NCI-H774 (cell line): Measurements from ENCODE around the gene TNFSF8.

Experiments
- DNase-seq: peaks from one replicate; lab custom pipeline; 2025; lab: John Stamatoyannopoulos, UW

TNFSF8 gene

DNA sequence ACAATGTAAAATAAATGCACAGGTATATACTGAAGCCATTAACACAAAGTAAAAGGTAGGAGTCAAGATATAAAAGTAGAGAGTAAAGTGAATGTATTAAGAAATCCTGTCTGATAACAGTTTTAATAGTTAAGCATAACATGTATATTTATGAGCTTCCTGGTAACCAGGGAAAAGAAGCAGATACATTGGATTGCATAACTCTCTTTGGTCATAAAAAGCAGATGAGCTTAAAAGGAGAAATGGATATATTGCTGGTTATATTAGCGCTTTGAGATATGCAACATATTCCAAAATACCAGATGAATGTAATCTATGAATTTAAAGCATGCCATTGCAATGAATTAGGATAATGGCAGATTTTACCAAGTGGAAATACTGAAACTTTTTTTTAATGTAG is 6.2 kb upstream of the TNFSF8 start:
- no peak for DNase-seq

DNA sequence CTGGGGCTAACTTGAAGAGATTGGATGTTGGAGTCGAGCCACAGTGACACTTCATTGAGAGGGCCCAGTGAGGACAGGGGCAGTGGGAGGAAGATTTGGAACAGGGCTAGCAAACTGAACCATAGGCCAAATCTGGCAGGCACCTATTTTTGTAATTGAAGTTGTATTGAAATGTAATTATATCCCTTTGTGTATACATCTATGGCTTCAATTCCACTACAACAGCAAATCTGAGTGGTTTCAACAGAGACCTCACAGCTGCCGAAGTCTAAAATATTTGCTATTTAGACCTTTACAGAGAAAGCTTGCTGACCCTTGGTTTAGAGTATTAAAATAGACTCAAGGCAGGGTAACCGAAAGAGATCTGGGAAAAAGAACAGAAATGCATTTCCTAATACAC is 4.7 kb upstream of the TNFSF8 start:
- DNase-seq, result no peak

DNA sequence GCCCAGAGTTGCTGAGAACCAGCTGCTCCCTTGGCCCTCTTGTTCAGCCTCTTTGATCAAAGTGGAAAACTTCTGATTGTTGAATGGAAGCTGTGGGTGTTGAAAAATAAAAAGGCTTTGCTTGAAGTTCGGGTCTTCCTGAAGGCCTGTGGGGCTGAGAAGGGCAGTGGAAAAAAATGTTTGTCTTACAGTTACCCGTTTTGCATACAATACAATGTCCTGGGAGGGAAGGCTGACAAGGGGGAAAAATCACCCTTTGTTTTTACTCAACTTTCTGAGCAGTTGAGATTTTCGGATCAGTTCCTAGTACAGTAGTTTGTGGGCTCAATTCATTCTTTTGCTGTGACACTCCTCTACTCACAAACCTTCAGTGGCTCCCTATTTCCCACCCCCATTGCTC is 2.1 kb upstream of the TNFSF8 start:
- no peak for DNase-seq

DNA sequence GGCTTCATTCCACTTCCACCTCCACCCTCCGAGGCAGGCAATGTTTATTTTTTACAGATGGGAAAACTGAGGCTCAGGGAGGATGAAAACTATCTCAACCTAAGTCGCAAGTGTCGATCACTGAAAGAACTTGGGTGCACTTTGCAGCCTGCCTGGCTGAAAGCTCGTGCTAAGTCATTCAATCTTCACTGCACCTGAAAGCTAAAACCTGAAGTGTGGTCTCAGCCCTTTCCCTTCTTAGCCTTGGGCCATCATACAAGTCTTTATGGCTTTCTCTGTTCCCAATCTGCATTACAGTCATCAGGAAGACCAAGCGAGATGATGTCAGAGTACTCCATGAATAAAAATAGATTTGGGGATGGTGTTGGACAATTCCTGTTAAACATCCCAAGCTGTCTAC is 1.0 kb upstream of the TNFSF8 start:
- DNase-seq, result no peak

DNA sequence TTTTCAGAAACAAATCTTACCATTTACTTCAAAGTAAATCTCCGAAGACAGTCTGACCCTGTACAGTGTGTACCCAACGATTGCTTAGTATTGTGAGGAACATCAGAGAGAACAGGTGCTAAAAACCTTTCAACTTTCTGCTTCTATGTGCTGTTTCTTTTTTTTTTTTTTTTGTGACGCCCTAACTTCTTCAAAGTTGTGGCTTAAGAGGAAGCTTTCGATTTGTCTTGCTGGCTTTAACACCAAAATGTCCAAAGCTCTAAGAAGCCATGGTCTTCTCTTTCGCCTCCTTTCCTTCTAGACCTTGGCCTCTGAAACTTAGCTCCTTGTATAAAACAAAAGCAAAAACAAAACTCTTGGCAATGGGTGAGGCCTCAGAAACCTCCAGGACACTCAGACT is 1.2 kb downstream of the TNFSF8 start:
- DNase-seq, result no peak

DNA sequence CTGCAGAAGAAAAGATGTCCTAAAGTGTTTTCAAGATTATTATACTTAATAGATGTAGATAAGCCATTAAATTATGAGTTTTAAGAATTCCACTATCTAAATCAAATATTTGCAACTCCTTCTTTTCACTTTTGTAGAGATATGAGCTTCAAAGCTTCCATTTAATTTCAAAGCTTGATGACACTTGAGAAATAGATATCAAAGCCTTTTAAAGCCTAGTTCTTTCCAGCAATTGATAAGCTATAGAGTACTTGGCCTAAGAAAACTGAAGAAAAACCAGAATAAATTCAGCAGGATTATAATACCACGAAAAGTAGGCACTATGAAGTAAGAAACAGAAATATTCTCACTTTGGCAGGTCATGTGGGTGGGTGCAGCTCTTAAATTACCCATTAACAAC is 1.7 kb downstream of the TNFSF8 start:
- no peak for DNase-seq

DNA sequence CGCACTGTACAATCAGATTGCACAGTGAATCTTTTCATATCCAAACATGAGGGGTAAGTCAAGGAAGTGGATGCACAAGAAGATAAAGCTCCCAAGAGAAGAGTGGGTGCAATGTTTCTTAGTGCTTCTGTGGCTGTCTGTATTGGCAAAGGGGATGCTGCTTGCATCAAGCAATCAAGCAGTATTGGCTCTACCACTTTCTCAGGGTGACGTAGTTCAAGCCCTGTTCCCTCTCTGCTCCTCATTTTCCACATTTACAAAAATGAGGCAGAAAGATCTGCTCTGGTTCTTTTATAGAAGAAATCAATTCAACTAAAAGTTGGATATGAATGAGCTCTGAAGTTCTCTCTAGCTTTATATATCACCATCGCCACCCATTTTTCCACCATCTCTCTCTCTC is 2.3 kb downstream of the TNFSF8 start:
- DNase-seq, result no peak

DNA sequence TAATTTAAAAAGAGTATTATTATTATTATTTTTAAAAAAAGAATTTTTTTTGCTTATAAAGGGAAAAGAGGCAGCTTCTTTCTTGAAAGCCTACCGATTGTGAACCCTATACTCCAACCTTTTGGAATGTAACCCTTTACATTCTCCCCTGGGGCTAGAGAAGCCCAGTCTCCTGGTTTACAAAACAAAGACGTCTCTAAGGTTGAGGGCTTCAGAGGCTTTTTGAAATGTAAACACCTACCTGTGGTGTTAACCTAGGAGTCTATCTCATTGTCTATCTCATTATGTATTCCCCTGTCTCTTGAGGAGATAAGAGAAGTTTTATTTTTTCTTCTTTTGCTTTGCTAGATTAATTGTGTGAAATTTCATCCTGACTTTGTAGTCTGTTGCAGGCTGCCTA is 4.7 kb downstream of the TNFSF8 start:
- DNase-seq, result no peak

DNA sequence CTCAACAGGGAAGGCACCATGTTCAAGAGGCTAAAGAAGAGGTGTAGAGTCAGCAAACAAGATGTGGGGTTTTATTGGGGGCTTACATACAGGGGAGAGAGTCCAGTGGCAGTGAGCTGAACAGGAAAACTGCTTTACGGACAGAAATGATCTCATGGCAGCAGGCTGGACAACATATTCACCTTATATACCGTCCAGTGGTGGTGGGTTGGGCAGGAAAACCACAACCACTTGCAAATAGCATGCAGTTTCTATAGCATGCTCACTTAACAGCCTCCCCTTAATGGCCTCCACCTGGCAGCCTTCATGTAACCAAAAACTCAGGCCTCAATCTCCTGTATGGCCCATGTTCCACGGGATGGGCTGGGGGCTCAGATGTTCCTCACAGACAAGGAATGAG is 5.4 kb downstream of the TNFSF8 start:
- DNase-seq, result no peak

DNA sequence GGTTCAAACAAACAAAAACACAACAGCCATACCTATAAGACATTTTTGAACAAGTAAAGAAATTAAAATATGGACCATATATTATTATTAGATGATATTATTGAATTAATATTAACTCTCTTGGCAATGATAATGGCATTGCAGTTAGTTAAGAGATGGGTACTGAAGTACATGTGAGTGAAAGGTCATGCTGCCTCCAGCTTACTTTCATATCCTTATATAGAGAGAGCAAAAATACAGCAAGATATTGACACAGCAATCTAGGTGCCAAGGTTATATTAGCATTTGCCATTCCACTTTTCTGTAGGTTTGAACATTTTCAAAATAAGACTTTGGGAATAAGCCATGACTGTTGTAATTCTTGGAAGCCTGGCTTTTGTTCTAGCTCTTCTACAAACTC is 6.1 kb downstream of the TNFSF8 start:
- DNase-seq, result no peak

DNA sequence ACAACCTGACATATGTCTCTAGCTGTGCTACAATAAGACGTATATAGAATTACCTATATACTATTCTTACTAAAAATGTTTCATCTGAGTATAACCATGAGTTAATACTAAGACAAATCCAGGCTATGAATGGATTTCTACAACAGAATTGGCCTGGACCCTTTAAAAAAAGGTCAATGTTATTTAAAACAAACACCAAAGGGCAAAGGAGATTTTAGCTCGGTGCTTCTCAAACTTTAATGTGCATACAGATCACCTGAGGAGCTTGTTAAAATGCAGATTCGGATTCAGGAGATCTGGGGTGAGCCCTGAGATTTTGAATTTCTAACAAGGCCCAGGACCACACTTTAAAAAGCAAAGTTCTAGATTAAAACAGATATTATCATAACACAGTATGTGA is 6.5 kb downstream of the TNFSF8 start:
- DNase-seq, result no peak

DNA sequence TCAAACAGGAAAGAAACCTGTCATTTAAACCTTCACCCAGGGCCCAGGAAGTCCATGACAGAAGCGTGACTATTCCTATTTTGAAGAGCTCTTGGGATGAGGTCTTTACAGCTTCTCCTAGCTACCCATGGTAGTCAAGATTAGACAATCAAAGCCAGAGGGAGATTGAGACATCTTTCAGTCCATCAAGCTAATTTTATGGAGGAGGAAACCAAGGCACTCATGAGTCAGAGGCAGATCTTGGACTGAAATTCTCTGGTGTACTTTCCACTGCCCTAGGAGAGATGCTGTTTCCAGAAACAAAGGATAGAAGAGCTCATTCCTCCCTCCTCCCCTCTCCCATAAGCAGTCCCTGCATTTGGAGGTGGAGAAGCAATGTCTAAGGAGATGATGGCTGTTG is 9.2 kb downstream of the TNFSF8 start:
- no peak for DNase-seq

DNA sequence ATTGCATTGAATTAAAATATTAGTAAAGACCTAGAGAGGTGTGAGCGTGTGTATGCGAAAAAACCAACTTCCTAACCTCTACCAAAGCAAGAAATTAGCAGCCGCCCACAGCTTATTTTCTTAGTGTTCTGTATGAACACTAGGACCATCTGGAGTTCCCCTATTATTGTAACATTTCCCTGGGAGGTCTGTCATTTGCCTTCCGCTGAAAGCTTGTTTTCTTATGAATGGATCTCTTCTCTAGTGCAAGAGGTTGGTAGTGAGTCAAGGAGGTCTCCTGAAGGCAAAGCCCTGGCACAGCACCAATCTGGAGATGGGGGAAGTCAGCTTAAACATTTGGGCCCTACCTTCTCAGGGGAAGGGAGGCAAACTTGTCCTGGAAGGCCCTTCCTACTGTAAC is 10.8 kb downstream of the TNFSF8 start:
- DNase-seq, result no peak

DNA sequence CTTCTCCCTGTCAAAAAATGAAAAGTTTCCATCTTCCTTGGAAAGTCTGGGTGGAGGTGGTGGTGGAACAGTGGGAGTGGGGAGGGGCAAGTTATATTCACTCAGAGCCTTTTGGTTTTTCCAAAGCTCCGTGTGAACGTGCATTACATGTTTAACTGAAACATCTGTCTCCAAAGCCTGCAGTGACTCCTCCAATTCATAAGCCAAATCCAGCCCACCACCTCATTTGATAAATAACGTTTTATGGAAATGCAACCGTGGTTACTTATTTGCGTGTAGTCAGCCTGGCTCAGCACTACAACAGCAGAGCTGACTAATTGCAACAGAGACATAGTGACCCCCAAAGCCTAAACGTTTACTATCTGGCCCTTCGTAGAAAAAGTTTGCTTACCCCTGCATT is 13.9 kb downstream of the TNFSF8 start:
- no peak for DNase-seq

DNA sequence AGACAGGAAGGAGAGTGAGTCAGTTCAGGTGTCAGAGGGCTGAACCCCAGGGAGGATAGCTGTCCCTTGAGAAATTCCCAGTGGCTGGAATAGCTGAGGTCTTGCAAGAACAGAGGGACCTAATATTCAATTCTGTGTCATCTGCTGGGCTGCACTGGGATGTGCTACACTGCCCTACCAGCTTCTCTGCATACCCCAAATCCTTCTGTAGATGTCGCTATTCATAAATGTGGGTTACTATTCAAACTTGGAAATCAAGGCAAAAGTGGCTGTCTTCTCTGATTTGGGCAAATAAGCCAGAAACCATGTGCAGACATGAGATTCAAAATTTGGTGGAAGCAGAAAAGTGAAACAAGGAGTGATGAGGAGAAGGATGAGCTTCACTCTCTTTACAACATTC is 16.3 kb downstream of the TNFSF8 start:
- no peak for DNase-seq

DNA sequence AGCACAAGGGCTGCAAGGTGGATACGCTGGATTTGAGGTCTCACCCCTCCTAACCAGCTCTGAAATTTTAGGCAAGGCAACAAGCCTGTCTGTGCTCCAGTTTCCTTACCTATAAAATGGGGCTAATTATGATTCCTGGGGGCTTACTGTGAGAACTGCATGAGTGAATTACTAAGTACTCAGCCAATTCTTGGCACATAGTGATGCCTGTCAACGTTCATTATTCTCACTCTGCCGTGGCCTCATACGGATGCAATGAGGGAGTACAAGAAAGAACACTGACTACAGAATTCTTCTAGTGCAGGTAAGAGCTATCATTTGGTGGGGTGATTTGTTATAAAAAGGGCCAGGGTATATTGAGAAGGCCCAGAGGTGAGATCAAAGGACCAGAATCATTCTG is 16.7 kb downstream of the TNFSF8 start:
- no peak for DNase-seq

DNA sequence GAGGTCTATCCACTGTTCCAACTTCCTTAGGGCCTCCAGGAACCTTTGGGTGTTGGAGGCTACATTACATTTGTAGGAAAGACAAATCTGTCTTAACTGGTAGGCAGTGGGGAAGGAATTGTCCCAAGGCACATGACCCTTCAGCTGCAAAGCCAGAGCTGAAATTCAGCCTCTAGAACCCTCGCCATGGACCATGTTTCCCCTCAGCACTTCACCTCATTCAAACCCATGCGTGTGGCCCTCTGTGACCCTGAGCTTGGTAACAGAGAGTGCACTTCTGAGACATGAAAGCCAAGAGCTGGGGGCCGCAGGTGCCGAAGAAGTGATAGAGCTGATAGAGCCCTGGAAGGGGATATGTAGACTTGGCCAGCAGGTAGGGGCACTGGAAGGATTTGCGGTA is 17.2 kb downstream of the TNFSF8 start:
- no peak for DNase-seq

DNA sequence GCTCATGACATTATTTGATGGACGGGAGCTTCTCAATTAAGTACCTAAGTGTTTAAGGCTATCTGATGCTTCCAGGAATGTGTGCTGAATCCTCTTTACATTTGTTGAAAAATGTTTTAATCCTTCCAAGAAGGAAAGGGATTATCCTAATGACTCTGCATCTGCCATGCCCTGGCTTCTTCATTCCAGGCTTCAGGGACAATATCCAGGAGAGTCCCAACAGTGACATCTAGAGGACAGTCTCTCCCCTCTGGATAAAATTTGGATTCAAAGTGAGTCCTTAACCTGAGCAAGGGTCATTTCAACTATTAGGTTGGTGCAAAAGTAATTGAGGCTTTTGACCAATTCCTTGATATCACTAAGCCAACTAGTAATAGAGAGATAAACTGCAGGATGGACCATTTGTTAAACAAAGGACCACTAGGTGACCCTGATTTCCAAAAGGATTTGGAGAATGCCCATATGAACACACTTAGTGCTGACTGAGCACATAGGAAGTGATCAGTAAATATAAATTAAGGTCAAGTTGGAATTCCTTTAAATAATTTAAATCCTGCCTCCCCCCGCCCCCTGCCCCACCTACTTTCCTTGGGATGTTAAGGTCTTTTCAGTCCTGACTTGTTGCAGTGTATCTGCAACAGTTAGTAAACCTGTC is 19.1 kb downstream of the TNFSF8 start:
- peak; percentile 48 for DNase-seq

DNA sequence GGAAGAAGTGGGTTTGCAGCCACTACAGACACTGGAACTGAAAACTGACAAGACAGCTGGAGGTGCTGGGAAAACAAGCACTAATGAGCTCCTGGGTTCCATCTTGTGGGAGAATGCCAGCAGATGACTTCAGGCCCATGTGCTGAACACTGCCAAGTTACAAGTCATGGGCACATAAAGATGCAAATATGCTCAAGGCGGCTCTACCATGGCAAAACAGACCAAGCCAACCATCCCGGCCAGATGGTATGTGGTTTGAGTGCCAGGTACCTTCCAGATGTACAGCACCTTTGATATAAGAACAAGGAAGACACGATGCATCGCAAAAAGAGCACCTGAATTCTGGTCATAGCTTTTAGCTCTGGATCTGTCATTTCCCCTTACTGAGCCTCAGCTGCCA is 19.9 kb downstream of the TNFSF8 start:
- DNase-seq, result no peak

DNA sequence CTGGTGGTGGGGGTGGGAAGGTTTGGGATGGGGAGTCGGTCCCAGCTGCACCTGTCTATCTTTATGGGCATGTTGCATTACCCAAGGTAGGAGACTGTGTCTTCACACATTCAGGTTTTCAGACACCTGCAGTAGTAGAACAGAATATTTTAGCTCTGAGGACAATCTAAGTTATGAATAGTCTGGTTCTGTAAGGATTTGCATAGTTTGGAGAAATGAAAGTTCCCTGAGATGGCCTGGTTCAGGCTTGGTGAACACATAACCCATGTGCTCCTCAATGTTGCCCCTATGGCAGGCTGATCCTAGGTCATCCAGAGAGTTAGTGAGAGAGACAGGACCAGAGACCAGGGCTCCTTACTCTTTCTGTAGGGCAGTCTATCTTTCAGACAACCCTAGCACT is 20.7 kb downstream of the TNFSF8 start:
- no peak for DNase-seq

DNA sequence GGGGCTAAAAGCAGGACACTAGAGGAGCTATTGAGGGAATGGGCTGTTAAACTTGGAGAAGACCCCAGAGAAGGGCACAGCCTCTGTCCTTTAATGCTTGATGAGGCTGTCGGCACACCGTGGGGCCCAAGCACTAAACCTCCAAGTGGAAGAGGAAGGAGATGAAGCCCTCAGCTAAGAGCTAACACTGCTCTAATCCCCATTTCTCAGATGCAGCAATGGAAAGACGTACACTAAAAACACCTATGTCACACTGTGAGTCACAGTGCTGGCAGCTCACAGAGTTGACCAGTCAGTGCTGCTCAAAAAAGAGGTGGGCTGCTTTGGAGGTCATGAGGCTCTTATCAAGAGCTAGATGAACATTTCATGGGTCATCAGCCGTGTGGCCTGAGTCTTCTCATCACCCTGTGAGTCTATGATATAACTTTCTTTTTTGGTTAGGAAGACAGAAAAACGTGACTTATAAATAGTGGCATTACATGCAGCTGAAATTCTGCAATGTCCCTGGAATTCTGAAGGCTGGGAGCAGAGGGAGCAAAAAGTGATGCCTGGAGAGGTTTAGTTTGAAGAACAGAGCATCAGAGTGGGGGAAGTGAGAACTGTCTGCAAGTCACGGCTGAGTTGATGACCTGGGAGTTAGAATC is 21.5 kb downstream of the TNFSF8 start:
- DNase-seq, result no peak

DNA sequence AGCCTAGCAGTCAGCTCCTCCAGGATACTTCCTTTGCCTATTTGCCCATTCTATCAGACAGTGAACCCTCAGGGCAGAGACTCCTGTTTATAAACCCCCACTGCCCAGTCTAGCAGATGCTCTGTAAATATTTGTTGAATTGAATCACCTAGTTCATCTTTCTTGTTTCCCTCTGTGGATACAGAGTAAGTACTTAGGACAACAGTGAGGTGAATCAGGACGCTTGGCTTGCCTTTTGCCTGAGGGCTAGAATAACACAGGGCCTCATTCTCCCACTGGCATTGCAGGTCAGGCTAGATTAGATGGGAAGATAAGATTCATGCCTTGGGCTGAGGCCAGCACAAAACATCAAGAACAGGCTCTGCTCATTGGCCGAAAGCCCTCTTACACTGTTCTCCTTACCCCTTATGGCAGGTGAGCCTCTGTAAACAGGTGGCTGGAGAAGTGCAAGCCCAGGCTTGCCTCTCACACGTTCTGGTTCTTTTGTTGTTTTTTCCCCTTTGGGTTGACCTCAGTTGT is 22.2 kb downstream of the TNFSF8 start:
- DNase-seq, result peak; percentile 93

DNA sequence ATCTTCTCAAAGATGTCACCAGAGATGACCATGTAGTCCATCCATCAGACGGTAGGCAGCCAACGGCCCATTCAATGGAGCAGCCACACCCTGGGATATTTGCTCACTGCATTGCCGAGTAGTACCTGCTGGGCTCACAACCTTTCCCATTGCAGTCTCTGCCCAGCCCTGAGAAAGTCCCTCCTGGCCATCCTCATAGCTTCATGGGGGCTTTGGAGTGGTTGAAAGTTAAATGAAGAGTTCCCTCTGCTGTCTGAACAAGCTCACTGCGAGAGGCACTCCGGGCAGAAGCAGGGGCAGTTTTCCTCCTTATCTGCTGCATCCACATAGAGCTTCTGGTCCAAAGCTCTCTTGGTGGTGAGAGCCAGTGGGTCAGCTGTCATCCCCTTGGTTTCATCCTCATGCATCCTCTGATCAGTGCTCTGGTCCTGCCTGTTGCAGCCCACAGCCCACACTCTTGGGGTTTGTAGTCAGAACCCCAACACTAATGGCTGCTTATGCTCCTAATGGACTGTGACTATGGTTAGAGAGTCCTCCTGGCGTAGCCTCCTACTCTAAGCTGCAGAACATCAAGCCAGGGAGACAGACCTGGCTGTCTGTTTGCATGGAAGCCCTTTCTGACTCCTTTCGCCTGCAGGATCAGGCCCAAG is 23.3 kb downstream of the TNFSF8 start:
- DNase-seq, result peak; percentile 59
